Hepatocyte (in vitro differentiated cells): ENCODE measurements around the gene FAM81A.

Experiments
- EZH2 ChIP-seq: fragments of 200-600 bp; sonication (generic); IDR thresholded peaks from 2 replicates; pipeline ENCODE4 v1.6.1; 2016; ENCODE audit warnings: antibody characterized with exemption, mild to moderate bottlenecking, borderline replicate concordance
- TF ChIP-seq, protein P1 (sequence below): fragments of 200-600 bp; sonication (generic); IDR thresholded peaks from 2 replicates; pipeline ENCODE4 v1.5.1; 2016; ENCODE audit warnings: antibody characterized with exemption, mild to moderate bottlenecking; ENCODE audit not compliant: poor library complexity

GRCh38 chr15:59448871-59449270 lies 10.9 kb downstream of the FAM81A start:
- TF ChIP-seq, protein P1, sequence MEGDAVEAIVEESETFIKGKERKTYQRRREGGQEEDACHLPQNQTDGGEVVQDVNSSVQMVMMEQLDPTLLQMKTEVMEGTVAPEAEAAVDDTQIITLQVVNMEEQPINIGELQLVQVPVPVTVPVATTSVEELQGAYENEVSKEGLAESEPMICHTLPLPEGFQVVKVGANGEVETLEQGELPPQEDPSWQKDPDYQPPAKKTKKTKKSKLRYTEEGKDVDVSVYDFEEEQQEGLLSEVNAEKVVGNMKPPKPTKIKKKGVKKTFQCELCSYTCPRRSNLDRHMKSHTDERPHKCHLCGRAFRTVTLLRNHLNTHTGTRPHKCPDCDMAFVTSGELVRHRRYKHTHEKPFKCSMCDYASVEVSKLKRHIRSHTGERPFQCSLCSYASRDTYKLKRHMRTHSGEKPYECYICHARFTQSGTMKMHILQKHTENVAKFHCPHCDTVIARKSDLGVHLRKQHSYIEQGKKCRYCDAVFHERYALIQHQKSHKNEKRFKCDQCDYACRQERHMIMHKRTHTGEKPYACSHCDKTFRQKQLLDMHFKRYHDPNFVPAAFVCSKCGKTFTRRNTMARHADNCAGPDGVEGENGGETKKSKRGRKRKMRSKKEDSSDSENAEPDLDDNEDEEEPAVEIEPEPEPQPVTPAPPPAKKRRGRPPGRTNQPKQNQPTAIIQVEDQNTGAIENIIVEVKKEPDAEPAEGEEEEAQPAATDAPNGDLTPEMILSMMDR, result no peak
- no peak for TF ChIP-seq EZH2
